IMR-90 (cell line): Measurements from ENCODE around the gene RMDN2. TPM values are rescaled to one million over a fixed set of nuclear protein-coding genes. Genes with fewer than 3 reads are reported as not detected.

Experiments used
- ATAC-seq: fragments of 200-7000 bp; cut with Tn5 transposase; 2 replicates; pipeline ENCODE4 v1.9.1; 2020; ENCODE audit warnings: low read depth, mild to moderate bottlenecking, moderate library complexity
- BruUV-seq: library from RNA; stranded (reverse); fragments of 400-500 nt; replicated peaks from 2 replicates; lab custom pipeline; 2021; lab: Mats Ljungman, UMichigan
- CTCF ChIA-PET: fragments of 300-600 bp; formaldehyde crosslinking; extraction: SDS; loops from one replicate; lab custom pipeline; 2021; ENCODE audit warnings: antibody characterized with exemption; lab: Yijun Ruan, JAX
- POLR2A ChIA-PET: fragments of 300-600 bp; sonication (Branson Sonifier 250); formaldehyde crosslinking; loops from one replicate; lab custom pipeline; 2022; ENCODE audit warnings: antibody characterized with exemption; ENCODE audit not compliant: unreplicated experiment; lab: Charles Lee
- DNase-seq: peaks from one replicate; pipeline ENCODE4 v3.0.0; 2013
- H2AFZ ChIP-seq: replicated peaks from 2 replicates; pipeline ENCODE3; 2013; ENCODE audit warnings: low read length, mild to moderate bottlenecking; ENCODE audit not compliant: poor library complexity
- H2AK5ac ChIP-seq: 2 replicates; pipeline ENCODE4 v1.6.1; 2013; ENCODE audit warnings: low read depth, low read length, inconsistent platforms
- H2AK9ac ChIP-seq: replicated peaks from 2 replicates; pipeline ENCODE3; 2013; ENCODE audit warnings: mild to moderate bottlenecking, low read depth, low read length, moderate library complexity; ENCODE audit not compliant: poor library complexity
- H2BK120ac ChIP-seq: 2 replicates; pipeline ENCODE4 v1.6.1; 2013; ENCODE audit warnings: low read depth, low read length, inconsistent platforms
- H2BK15ac ChIP-seq: 3 replicates; pipeline ENCODE4 v1.6.1; 2013; ENCODE audit warnings: low read depth, low read length, inconsistent platforms
- H2BK20ac ChIP-seq: 2 replicates; pipeline ENCODE4 v1.6.1; 2013; ENCODE audit warnings: low read depth, mild to moderate bottlenecking, inconsistent platforms, low read length, moderate library complexity
- H2BK5ac ChIP-seq: 2 replicates; pipeline ENCODE4 v1.6.1; 2013; ENCODE audit warnings: mild to moderate bottlenecking, low read depth, low read length, inconsistent platforms; ENCODE audit not compliant: poor library complexity, severe bottlenecking
- H3K14ac ChIP-seq: replicated peaks from 2 replicates; pipeline ENCODE4 v1.6.1; 2013; ENCODE audit warnings: low read depth, low read length, inconsistent platforms
- H3K18ac ChIP-seq: 2 replicates; pipeline ENCODE4 v1.6.1; 2013; ENCODE audit warnings: low read depth, low read length, control low read depth
- H3K23ac ChIP-seq: 2 replicates; pipeline ENCODE4 v1.6.1; 2013; ENCODE audit warnings: low read depth, low read length, inconsistent platforms
- H3K27ac ChIP-seq: 2 replicates; pipeline ENCODE4 v1.5.1; 2013; ENCODE audit warnings: mild to moderate bottlenecking, control low read depth, low read length; ENCODE audit not compliant: insufficient read depth
- H3K27me3 ChIP-seq: 2 replicates; pipeline ENCODE4 v1.6.1; 2013; ENCODE audit warnings: low read length; ENCODE audit not compliant: control insufficient read depth, insufficient read depth
- H3K36me3 ChIP-seq: 2 replicates; pipeline ENCODE4 v1.6.1; 2013; ENCODE audit warnings: low read length, mixed read lengths; ENCODE audit not compliant: control insufficient read depth, insufficient read depth
- H3K4ac ChIP-seq: 2 replicates; pipeline ENCODE4 v1.6.1; 2013; ENCODE audit warnings: low read depth, low read length, inconsistent platforms
- H3K4me1 ChIP-seq: 2 replicates; pipeline ENCODE4 v1.6.1; 2013; ENCODE audit warnings: low read length, mixed read lengths; ENCODE audit not compliant: control insufficient read depth, insufficient read depth
- H3K4me2 ChIP-seq: 2 replicates; pipeline ENCODE4 v1.6.1; 2013; ENCODE audit warnings: low read depth, mild to moderate bottlenecking, control low read depth, low read length, moderate library complexity
- H3K4me3 ChIP-seq: 2 replicates; pipeline ENCODE4 v1.5.1; 2013; ENCODE audit warnings: low read depth, mild to moderate bottlenecking, control low read depth, low read length, moderate library complexity; ENCODE audit not compliant: insufficient read depth
- H3K56ac ChIP-seq: 2 replicates; pipeline ENCODE4 v1.6.1; 2013; ENCODE audit warnings: low read length, inconsistent platforms; ENCODE audit not compliant: insufficient read depth; ENCODE audit errors: extremely low read depth
- H3K79me1 ChIP-seq, 2 experiments: 2 replicates each; pipeline ENCODE4 v1.6.1; 2013; ENCODE audit warnings: low read length in 2 of 2, inconsistent platforms in 1 of 2, low read depth in 1 of 2
- H3K9ac ChIP-seq: 2 replicates; pipeline ENCODE4 v1.6.1; 2013; ENCODE audit warnings: low read depth, low read length, control low read depth
- H3K9me1 ChIP-seq: 2 replicates; pipeline ENCODE4 v1.6.1; 2013; ENCODE audit warnings: low read length, inconsistent platforms; ENCODE audit not compliant: insufficient read depth
- H3K9me3 ChIP-seq: 2 replicates; pipeline ENCODE4 v1.6.1; 2013; ENCODE audit warnings: low read length; ENCODE audit not compliant: control insufficient read depth, insufficient read depth
- H4K20me1 ChIP-seq: 2 replicates; pipeline ENCODE4 v1.6.1; 2013; ENCODE audit warnings: low read length, inconsistent platforms; ENCODE audit not compliant: insufficient read depth
- H4K5ac ChIP-seq: 2 replicates; pipeline ENCODE4 v1.6.1; 2013; ENCODE audit warnings: mild to moderate bottlenecking, low read depth, low read length, control low read depth
- H4K8ac ChIP-seq, 2 experiments: 2 replicates each; pipeline ENCODE4 v1.6.1; 2013; ENCODE audit warnings: low read depth in 2 of 2, low read length in 2 of 2, control low read depth in 1 of 2, inconsistent platforms in 1 of 2
- H4K91ac ChIP-seq: 2 replicates; pipeline ENCODE4 v1.6.1; 2013; ENCODE audit warnings: low read depth, low read length, inconsistent platforms; ENCODE audit not compliant: insufficient read depth
- CHD1 ChIP-seq: IDR thresholded peaks from 2 replicates; pipeline ENCODE4 v1.6.1; 2012; ENCODE audit warnings: low read depth, low read length, improper control_type of control experiment
- ELK1 ChIP-seq: fragments of 150-350 bp; IDR thresholded peaks from 2 replicates; pipeline ENCODE4 v1.6.1; 2016; ENCODE audit warnings: low read depth, mild to moderate bottlenecking, low read length, moderate library complexity, borderline replicate concordance
- MAFK ChIP-seq: IDR thresholded peaks from 2 replicates; pipeline ENCODE4 v1.6.1; 2012; ENCODE audit warnings: low read depth, low read length, improper control_type of control experiment
- MAZ ChIP-seq: IDR thresholded peaks from 2 replicates; pipeline ENCODE4 v1.6.1; 2012; ENCODE audit warnings: low read depth, mild to moderate bottlenecking, low read length, improper control_type of control experiment, moderate library complexity, borderline replicate concordance
- RAD21 ChIP-seq: IDR thresholded peaks from 2 replicates; pipeline ENCODE4 v1.6.1; 2012; ENCODE audit warnings: low read length, improper control_type of control experiment
- RCOR1 ChIP-seq: IDR thresholded peaks from 2 replicates; pipeline ENCODE4 v1.6.1; 2012; ENCODE audit warnings: mild to moderate bottlenecking, low read length, improper control_type of control experiment; ENCODE audit not compliant: insufficient replicate concordance
- WGBS, 2 experiments: methylation state at CpG; one replicate each; pipeline versions ENCODE4 v1.1.5 to v1.1.7; 2013; ENCODE audit warnings: missing lambda C conversion rate in 2 of 2; ENCODE audit not compliant: insufficient read length in 1 of 2; ENCODE audit errors: extremely low coverage in 2 of 2; 5-methylcytosine and 5-hydroxymethylcytosine counted together
- dilution Hi-C: fragments of 300-500 bp; cut with HindIII; formaldehyde crosslinking; loops from one replicate; pipeline ENCODE4 v1.14.3; 2018; ENCODE audit warnings: low sequenced_read_pairs; ENCODE audit not compliant: unreplicated experiment
- in situ Hi-C: fragments of 300-500 bp; cut with MboI; formaldehyde crosslinking; loops from 3 replicates; pipeline ENCODE4 v1.14.3; 2019; ENCODE audit warnings: low sequenced_read_pairs, inconsistent platforms, mixed read lengths
- intact Hi-C: fragments of 100-400 bp; cut with micrococcal nuclease; formaldehyde crosslinking; loops from 2 replicates; pipeline ENCODE4 v1.10.0; 2022
- polyA plus RNA-seq, 3 experiments: library from polyadenylated mRNA; depleted of rRNA; stranded (reverse); fragments of >200 nt; gene quantifications; 2 replicates each; pipeline ENCODE4 v1.2.3, GENCODE V29; 2012; ENCODE audit warnings: low replicate concordance in 1 of 3
- total RNA-seq: library from RNA; depleted of rRNA; stranded (reverse); fragments of >200 nt; gene quantifications from 2 replicates; pipeline ENCODE4 v1.2.3, GENCODE V29; 2012

Gene RMDN2
- total and polyA plus RNA-seq, 2 of the 4 experiments (the other 2 are of a cell fraction), result 2.3 to 3.0 TPM

DNA sequence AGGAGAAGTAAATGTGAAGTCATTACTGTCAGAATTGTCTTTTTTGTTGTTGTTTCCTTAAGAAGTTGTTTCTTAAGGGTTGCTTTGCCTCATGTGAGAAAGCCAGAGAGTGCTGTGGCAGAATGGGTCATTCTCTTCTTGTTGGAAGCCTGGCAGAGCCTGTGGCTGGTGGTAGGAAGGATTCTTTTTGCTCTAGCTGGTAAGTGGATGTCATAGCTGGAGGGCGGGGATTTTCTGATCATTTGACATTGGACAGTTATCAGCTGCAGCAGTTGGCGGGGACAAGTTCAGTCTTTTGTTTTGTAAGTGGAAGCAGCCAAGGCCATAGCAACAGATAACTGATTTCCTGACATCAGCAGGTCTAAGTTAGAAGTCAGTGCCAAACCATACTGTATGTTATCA lies 5.5 kb upstream of the RMDN2 start:
- peak overlapping the region; percentile 51 for H2AK9ac ChIP-seq
- no peak overlapping the region; the same call in 1 of the 2 replicates for H3K18ac ChIP-seq
- no peaks in the 10 kb centered on the region for H4K20me1 ChIP-seq
- peak overlapping the region; percentile 61 for H4K91ac ChIP-seq
- H3K56ac ChIP-seq, result no peak overlapping the region
- peak overlapping the region; percentile 36; the same call in 1 of the 2 replicates for H4K5ac ChIP-seq
- no peak overlapping the region for H3K4me2 ChIP-seq
- no peak overlapping the region for H3K9ac ChIP-seq
- ChIA-PET CTCF (no interaction called here), POLR2A (no interaction called here)
- peaks cover 7% of the 10 kb centered on the region for H3K4me1 ChIP-seq
- H3K23ac ChIP-seq, result no peak overlapping the region; the same call in 1 of the 2 replicates
- H3K9me1 ChIP-seq, result peaks cover 3% of the 10 kb centered on the region; the same call in 1 of the 2 replicates
- no peak for DNase-seq
- H3K27me3 ChIP-seq, result no peaks in the 10 kb centered on the region
- BruUV-seq, result no TSS peak
- H3K4me3 ChIP-seq, result no peak overlapping the region
- peak overlapping the region; percentile 61 for H3K4ac ChIP-seq
- ATAC-seq, result no peak
- peak overlapping the region; percentile 49 for H2AK5ac ChIP-seq
- no peak overlapping the region for H2AFZ ChIP-seq
- H3K27ac ChIP-seq, result no peak overlapping the region
- H2BK20ac ChIP-seq, result peak overlapping the region; percentile 60; the same call in 1 of the 2 replicates
- H3K9me3 ChIP-seq, result no peaks in the 10 kb centered on the region
- H4K8ac ChIP-seq, result no peak overlapping the region
- dilution Hi-C loops, result no loop called here
- in situ Hi-C loops, result no loop called here
- peak overlapping the region; percentile 75 for H2BK120ac ChIP-seq
- intact Hi-C loops, result no loop called here
- TF ChIP-seq ELK1 (no peak), RCOR1 (no peak), CHD1 (no peak), MAZ (no peak), RAD21 (no peak), MAFK (no peak)
- H3K36me3 ChIP-seq, result no peaks in the 10 kb centered on the region
- H3K14ac ChIP-seq, result peak overlapping the region; percentile 23; the same call in 1 of the 2 replicates
- 100% methylated on average over 1 of the region's 2 CpGs; no CpG with 5 or more reads in 1 of the 2 experiments for WGBS, 2 experiments
- peaks cover 2 to 12% of the 10 kb centered on the region in 2 experiments; a peak in 2 of 4 replicates for H3K79me1 ChIP-seq
- peak overlapping the region; percentile 95; the same call in 2 of the 3 replicates for H2BK15ac ChIP-seq
- H2BK5ac ChIP-seq, result no peak overlapping the region
